Sigmoid colon (tissue), 4 donors: ENCODE measurements around the gene ARL16.

Experiments used
- CTCF ChIP-seq, 4 experiments: fragments of 450-650 bp in 3 of 4; fragments of 200-600 bp in 1 of 4; IDR thresholded peaks; one replicate each; pipeline ENCODE4 v1.5.1; 2016 to 2019; ENCODE audit warnings: antibody characterized with exemption in 4 of 4, mild to moderate bottlenecking in 3 of 4, moderate library complexity in 2 of 4
- EP300 ChIP-seq, 4 donors: sonication (generic); formaldehyde crosslinking; IDR thresholded peaks; one replicate each; pipeline ENCODE4 v1.6.1; 2017; ENCODE audit warnings: antibody characterized with exemption in 4 of 4
- POLR2A ChIP-seq, 2 donors: fragments of 450-650 bp; IDR thresholded peaks; one replicate each; pipeline ENCODE4 v1.6.1; 2016; ENCODE audit warnings: antibody characterized with exemption in 2 of 2, mild to moderate bottlenecking in 2 of 2, moderate library complexity in 2 of 2
- POLR2AphosphoS5 ChIP-seq, 4 donors: sonication (generic); formaldehyde crosslinking; IDR thresholded peaks; one replicate each; pipeline ENCODE4 v1.6.1; 2017; ENCODE audit warnings: antibody characterized with exemption in 4 of 4

- TF ChIP-seq EP300 (IDR thresholded peaks at IDR 0.05) (no peak), CTCF (IDR thresholded peaks at IDR 0.05) (no peak), POLR2AphosphoS5 (IDR thresholded peaks at IDR 0.05) (no peak), POLR2A (IDR thresholded peaks at IDR 0.05) (no peak)
These were observed 7.0 kb upstream of the ARL16 start for GRCh38 chr17:81690549-81690948.
